CD4-positive, alpha-beta memory T cell (primary cell): Measurements from ENCODE around the gene COL18A1. TPM values are rescaled to one million over a fixed set of nuclear protein-coding genes. Genes with fewer than 3 reads are reported as not detected.
"Not testable (repeated sequence)": the region's sequence is repeated elsewhere in the genome, so short reads cannot be mapped to it uniquely, and the experiment has no call there.

ENCODE experiments used
- CTCF ChIA-PET: fragments of 350-600 bp; sonication (Branson Sonifier 250); formaldehyde crosslinking; loops from one replicate; lab custom pipeline; 2021; ENCODE audit warnings: inconsistent platforms; ENCODE audit not compliant: partially characterized antibody; lab: Charles Lee
- POLR2A ChIA-PET: fragments of 350-600 bp; sonication (Branson Sonifier 250); formaldehyde crosslinking; loops from one replicate; lab custom pipeline; 2021; ENCODE audit not compliant: partially characterized antibody; lab: Charles Lee
- DNase-seq, 5 donors: peaks; one replicate each; pipeline versions ENCODE4 v3.0.0 to v3.0.0-alpha.2; 2020 to 2022; ENCODE audit warnings: mixed read lengths in 1 of 5
- H3K27ac ChIP-seq: one replicate; pipeline ENCODE4 v1.7.0; 2013; ENCODE audit warnings: low read depth, low read length
- H3K27me3 ChIP-seq: 2 replicates; pipeline ENCODE4 v1.7.0; 2013; ENCODE audit warnings: mild to moderate bottlenecking, low read length, moderate library complexity; ENCODE audit not compliant: insufficient read depth
- H3K36me3 ChIP-seq: 2 replicates; pipeline ENCODE4 v1.7.0; 2013; ENCODE audit warnings: mild to moderate bottlenecking, low read length, moderate library complexity; ENCODE audit not compliant: insufficient read depth
- H3K4me1 ChIP-seq: 2 replicates; pipeline ENCODE4 v1.7.0; 2013; ENCODE audit warnings: mild to moderate bottlenecking, low read length, moderate library complexity; ENCODE audit not compliant: insufficient read depth
- H3K4me3 ChIP-seq, 2 donors: one replicate each; pipeline ENCODE4 v1.7.0; 2013; ENCODE audit warnings: low read length in 2 of 2, mild to moderate bottlenecking in 1 of 2
- H3K9me3 ChIP-seq, 2 donors: one replicate each; pipeline ENCODE4 v1.7.0; 2013; ENCODE audit warnings: low read length in 2 of 2, control low read depth in 1 of 2; ENCODE audit not compliant: control insufficient read depth in 1 of 2
- H3K27ac Mint-ChIP-seq, 7 donors: one replicate each; pipeline ENCODE4 v1.8.0; 2020 to 2021; ENCODE audit warnings: mixed read lengths in 7 of 7, mild to moderate bottlenecking in 6 of 7, inconsistent platforms in 3 of 7, moderate library complexity in 3 of 7
- H3K27me3 Mint-ChIP-seq, 2 donors: one replicate each; pipeline ENCODE4 v1.8.0; 2020 to 2021; ENCODE audit warnings: mixed read lengths in 2 of 2
- H3K36me3 Mint-ChIP-seq, 2 donors: one replicate each; pipeline ENCODE4 v1.8.0; 2020 to 2021; ENCODE audit warnings: mixed read lengths in 2 of 2, inconsistent platforms in 1 of 2, mild to moderate bottlenecking in 1 of 2
- H3K4me1 Mint-ChIP-seq, 4 donors: one replicate each; pipeline ENCODE4 v1.8.0; 2020 to 2021; ENCODE audit warnings: mixed read lengths in 4 of 4, mild to moderate bottlenecking in 1 of 4
- H3K4me3 Mint-ChIP-seq, 8 donors: one replicate each; pipeline ENCODE4 v1.8.0; 2020 to 2021; ENCODE audit warnings: mixed read lengths in 8 of 8, mild to moderate bottlenecking in 7 of 8, moderate library complexity in 6 of 8, inconsistent platforms in 3 of 8
- H3K9me3 Mint-ChIP-seq, 8 donors: one replicate each; pipeline ENCODE4 v1.8.0; 2020 to 2021; ENCODE audit warnings: mixed read lengths in 8 of 8, mild to moderate bottlenecking in 5 of 8, inconsistent platforms in 3 of 8, moderate library complexity in 1 of 8
- intact Hi-C: fragments of 100-400 bp; cut with micrococcal nuclease; formaldehyde crosslinking; loops from one replicate; pipeline ENCODE4 v1.15.1; 2023
- polyA plus RNA-seq, 2 donors: library from polyadenylated mRNA; unstranded; fragments of 300-500 nt; fragmentation: Illumina TruSeq; gene quantifications; one replicate each; pipeline ENCODE4 v1.2.3, GENCODE V29; 2021
- total RNA-seq, 2 experiments: library from RNA; stranded (reverse); gene quantifications; one replicate each; pipeline ENCODE4 v1.2.3, GENCODE V29; 2021

COL18A1 gene
- total and polyA plus RNA-seq, 4 experiments from 2014 or later = 0.43 to 4.5 (median 3.8) TPM

GRCh38 chr21:45434645-45435217 lies 29.8 kb downstream of the COL18A1 start:
- H3K27ac ChIP-seq = no peak overlapping the region
- DNase-seq = peak in 1 of 5 donors; percentile 24
- POLR2A ChIA-PET = no interaction called here
- CTCF ChIA-PET = interaction anchor here (0.6 kb wide), 1 partner anchor 1459 kb away, joined by 3 read pairs; no protein-coding TSS in a partner anchor
- Mint-ChIP-seq H3K9me3 (peaks cover 0 to 1% (median 0%) of the 10 kb centered on the region in 8 donors), H3K4me1 (peaks cover 2 to 12% (median 6%) of the 10 kb centered on the region in 4 donors), H3K36me3 (no peaks in the 10 kb centered on the region), H3K27ac (peak overlapping the region in 1 of 7 donors; percentile 55), H3K27me3 (peaks cover 1 to 8% of the 10 kb centered on the region in 2 donors), H3K4me3 (no peak overlapping the region)
- H3K4me1 ChIP-seq = peaks cover 10% of the 10 kb centered on the region
- no peak overlapping the region for H3K4me3 ChIP-seq
- no peaks in the 10 kb centered on the region for H3K36me3 ChIP-seq
- no peaks in the 10 kb centered on the region for H3K9me3 ChIP-seq
- H3K27me3 ChIP-seq = no peaks in the 10 kb centered on the region
- intact Hi-C loops = no loop called here

- Histone ChIP-seq H3K27me3 (no peaks in the 10 kb centered on the region), H3K9me3 (no peaks in the 10 kb centered on the region), H3K27ac (no peak overlapping the region), H3K4me3 (no peak overlapping the region), H3K36me3 (no peaks in the 10 kb centered on the region), H3K4me1 (peaks cover 10% of the 10 kb centered on the region)
- no peaks in the 10 kb centered on the region for H3K36me3 Mint-ChIP-seq
- no peak overlapping the region for H3K4me3 Mint-ChIP-seq
- ChIA-PET POLR2A (no interaction called here), CTCF (interaction anchor here (0.9 kb wide), 1 partner anchor 142 kb away, joined by 3 read pairs; no protein-coding TSS in a partner anchor)
- peaks cover 2 to 12% (median 6%) of the 10 kb centered on the region in 4 donors for H3K4me1 Mint-ChIP-seq
- intact Hi-C loops = no loop called here
- peaks cover 1 to 8% of the 10 kb centered on the region in 2 donors for H3K27me3 Mint-ChIP-seq
- H3K9me3 Mint-ChIP-seq = peaks cover 0 to 1% (median 0%) of the 10 kb centered on the region in 8 donors
- no peak overlapping the region for H3K27ac Mint-ChIP-seq
- DNase-seq = peak in 1 of 5 donors; percentile 32
These were observed 30.5 kb downstream of the COL18A1 start for GRCh38 chr21:45435405-45435981.

- H3K4me1 ChIP-seq = peaks cover 10% of the 10 kb centered on the region
- Mint-ChIP-seq H3K4me1 (peaks cover 2 to 12% (median 6%) of the 10 kb centered on the region in 4 donors), H3K27ac (no peak overlapping the region), H3K27me3 (peaks cover 1 to 5% of the 10 kb centered on the region in 2 donors), H3K36me3 (no peaks in the 10 kb centered on the region), H3K9me3 (peaks cover 0 to 1% (median 0%) of the 10 kb centered on the region in 8 donors), H3K4me3 (no peak overlapping the region)
- CTCF ChIA-PET = interaction anchor here (0.9 to 1.1 kb wide), 2 partner anchors 143 to 299 kb away, joined by 3 read pairs; no protein-coding TSS in a partner anchor
- no peaks in the 10 kb centered on the region for H3K27me3 ChIP-seq
- H3K4me3 ChIP-seq = no peak overlapping the region
- intact Hi-C loops = no loop called here
- H3K36me3 ChIP-seq = no peaks in the 10 kb centered on the region
- DNase-seq = peak in 1 of 5 donors; percentile 16
- no peaks in the 10 kb centered on the region for H3K9me3 ChIP-seq
- POLR2A ChIA-PET = no interaction called here
- H3K27ac ChIP-seq = no peak overlapping the region
These were observed 31.5 kb downstream of the COL18A1 start for GRCh38 chr21:45436351-45437065.

- H3K36me3 ChIP-seq, POLR2A ChIA-PET, H3K27me3 ChIP-seq, H3K27ac ChIP-seq, H3K9me3 ChIP-seq, H3K27ac Mint-ChIP-seq, H3K4me3 ChIP-seq, intact Hi-C loops, H3K36me3 Mint-ChIP-seq, H3K4me1 ChIP-seq, H3K9me3 Mint-ChIP-seq, H3K4me3 Mint-ChIP-seq, DNase-seq, CTCF ChIA-PET, H3K27me3 Mint-ChIP-seq: not testable (repeated sequence)
- peaks cover 2 to 12% (median 6%) of the 10 kb centered on the region in 4 donors for H3K4me1 Mint-ChIP-seq
These were observed 32.9 kb downstream of the COL18A1 start for GRCh38 chr21:45437844-45438243.

GRCh38 chr21:45438391-45439145 lies 33.6 kb downstream of the COL18A1 start:
- POLR2A ChIA-PET = no interaction called here
- DNase-seq = peak in 1 of 5 donors; percentile 36

GRCh38 chr21:45439161-45439872 lies 34.4 kb downstream of the COL18A1 start:
- intact Hi-C loops = loop anchor here (1.0 kb wide), 3 partner anchors 287 to 490 kb away; no protein-coding TSS in a partner anchor
- no peaks in the 10 kb centered on the region for H3K9me3 Mint-ChIP-seq
- Histone ChIP-seq H3K36me3 (no peaks in the 10 kb centered on the region), H3K9me3 (no peaks in the 10 kb centered on the region), H3K4me3 (peak overlapping the region in 1 of 2 donors; percentile 44), H3K27ac (peak overlapping the region; percentile 43), H3K27me3 (no peaks in the 10 kb centered on the region), H3K4me1 (peaks cover 10% of the 10 kb centered on the region)
- peaks cover 1 to 7% of the 10 kb centered on the region in 2 donors for H3K27me3 Mint-ChIP-seq
- peak overlapping the region in 6 of 7 donors; percentile 41 to 90 (median 78) for H3K27ac Mint-ChIP-seq
- CTCF ChIA-PET = interaction anchor here (0.7 to 1.4 kb wide), 6 partner anchors 146 to 476 kb away, joined by 3 to 9 read pairs (median 4); no protein-coding TSS in a partner anchor
- peaks cover 2 to 12% (median 6%) of the 10 kb centered on the region in 4 donors for H3K4me1 Mint-ChIP-seq
- POLR2A ChIA-PET = interaction anchor here (0.6 to 0.8 kb wide), 2 partner anchors 137 to 524 kb away, joined by 3 to 4 read pairs; no protein-coding TSS in a partner anchor
- no peaks in the 10 kb centered on the region for H3K36me3 Mint-ChIP-seq
- peak overlapping the region; percentile 57 to 78 (median 74) for H3K4me3 Mint-ChIP-seq
- DNase-seq = peak; percentile 76 to 84 (median 81)

More at GRCh38 chr21:45438391-45439145, 33.6 kb downstream of the COL18A1 start:
- Histone ChIP-seq H3K27me3 (no peaks in the 10 kb centered on the region), H3K9me3 (no peaks in the 10 kb centered on the region), H3K4me1 (peaks cover 10% of the 10 kb centered on the region), H3K36me3 (no peaks in the 10 kb centered on the region), H3K4me3 (peak overlapping the region in 1 of 2 donors; percentile 44), H3K27ac (peak overlapping the region; percentile 43)
- H3K4me1 Mint-ChIP-seq = peaks cover 2 to 12% (median 6%) of the 10 kb centered on the region in 4 donors
- CTCF ChIA-PET = no interaction called here
- peak overlapping the region in 3 of 7 donors; percentile 30 to 86 (median 77) for H3K27ac Mint-ChIP-seq
- H3K36me3 Mint-ChIP-seq = no peaks in the 10 kb centered on the region
- intact Hi-C loops = loop anchor here (1.0 kb wide), 3 partner anchors 286 to 489 kb away; no protein-coding TSS in a partner anchor
- peaks cover 0 to 1% (median 0%) of the 10 kb centered on the region in 8 donors for H3K9me3 Mint-ChIP-seq
- H3K4me3 Mint-ChIP-seq = peak overlapping the region in 3 of 8 donors; percentile 23 to 78 (median 57)
- H3K27me3 Mint-ChIP-seq = peaks cover 1 to 5% of the 10 kb centered on the region in 2 donors
